GM19023 (cell line): ENCODE data around the gene DPT.

Experiments used
- ATAC-seq: cut with Tn5 transposase; IDR thresholded peaks from one replicate; pipeline ENCODE4 v1.9.1; 2021; ENCODE audit warnings: mild to moderate bottlenecking, moderate library complexity; ENCODE audit not compliant: unreplicated experiment

The DPT gene

GRCh38 chr1:168706391-168706992 lies 22.5 kb downstream of the DPT start:
- no peak for ATAC-seq

- ATAC-seq = no peak
Measured at GRCh38 chr1:168700575-168701268, 28.3 kb downstream of the DPT start.

GRCh38 chr1:168698453-168698852 lies 30.6 kb downstream of the DPT start:
- ATAC-seq = no peak

GRCh38 chr1:168697356-168698126 lies 31.5 kb downstream of the DPT start:
- ATAC-seq = no peak

GRCh38 chr1:168696125-168696760 lies 32.8 kb downstream of the DPT start:
- ATAC-seq = no peak

GRCh38 chr1:168693872-168694238 lies 35.2 kb downstream of the DPT start:
- ATAC-seq = no peak

GRCh38 chr1:168693197-168693871 lies 35.7 kb downstream of the DPT start:
- ATAC-seq = no peak

GRCh38 chr1:168692472-168692871 lies 36.5 kb downstream of the DPT start:
- no peak for ATAC-seq

GRCh38 chr1:168691541-168691940 lies 37.5 kb downstream of the DPT start:
- ATAC-seq = no peak

- ATAC-seq = no peak
Measured at GRCh38 chr1:168689726-168690602, 39.0 kb downstream of the DPT start.

- ATAC-seq = no peak
Measured at GRCh38 chr1:168689327-168689657, 39.7 kb downstream of the DPT start.

- no peak for ATAC-seq
Measured at GRCh38 chr1:168688644-168689326, 40.2 kb downstream of the DPT start.

GRCh38 chr1:168687816-168688215 lies 41.2 kb downstream of the DPT start:
- no peak for ATAC-seq

- ATAC-seq = no peak
Measured at GRCh38 chr1:168686666-168687065, 42.3 kb downstream of the DPT start.

GRCh38 chr1:168683871-168684270 lies 45.1 kb downstream of the DPT start:
- ATAC-seq = no peak

- no peak for ATAC-seq
Measured at GRCh38 chr1:168676861-168677260, 52.1 kb downstream of the DPT start.

- ATAC-seq = no peak
Measured at GRCh38 chr1:168676029-168676812, 52.8 kb downstream of the DPT start.

GRCh38 chr1:168673974-168674683 lies 54.9 kb downstream of the DPT start:
- ATAC-seq = no peak
